Choroid plexus epithelial cell (primary cell): Measurements from ENCODE around the gene SMOC2.
A peak's percentile ranks its signal among the peaks of the same experiment; 100 is the strongest.

Experiments
- DNase-seq: peaks from one replicate; pipeline ENCODE4 v3.0.0-alpha.2; 2010; ENCODE audit warnings: low read depth
- H3K4me3 ChIP-seq: 2 replicates; pipeline ENCODE4 v1.5.1; 2011; ENCODE audit warnings: low read depth, mild to moderate bottlenecking, control low read depth, low read length, moderate library complexity
- CTCF ChIP-seq: conservative IDR thresholded peaks from 2 replicates; pipeline ENCODE4 v1.5.1; 2011; ENCODE audit warnings: low read depth, mild to moderate bottlenecking, control low read depth, inconsistent platforms, low read length, moderate library complexity

SMOC2 gene

DNA sequence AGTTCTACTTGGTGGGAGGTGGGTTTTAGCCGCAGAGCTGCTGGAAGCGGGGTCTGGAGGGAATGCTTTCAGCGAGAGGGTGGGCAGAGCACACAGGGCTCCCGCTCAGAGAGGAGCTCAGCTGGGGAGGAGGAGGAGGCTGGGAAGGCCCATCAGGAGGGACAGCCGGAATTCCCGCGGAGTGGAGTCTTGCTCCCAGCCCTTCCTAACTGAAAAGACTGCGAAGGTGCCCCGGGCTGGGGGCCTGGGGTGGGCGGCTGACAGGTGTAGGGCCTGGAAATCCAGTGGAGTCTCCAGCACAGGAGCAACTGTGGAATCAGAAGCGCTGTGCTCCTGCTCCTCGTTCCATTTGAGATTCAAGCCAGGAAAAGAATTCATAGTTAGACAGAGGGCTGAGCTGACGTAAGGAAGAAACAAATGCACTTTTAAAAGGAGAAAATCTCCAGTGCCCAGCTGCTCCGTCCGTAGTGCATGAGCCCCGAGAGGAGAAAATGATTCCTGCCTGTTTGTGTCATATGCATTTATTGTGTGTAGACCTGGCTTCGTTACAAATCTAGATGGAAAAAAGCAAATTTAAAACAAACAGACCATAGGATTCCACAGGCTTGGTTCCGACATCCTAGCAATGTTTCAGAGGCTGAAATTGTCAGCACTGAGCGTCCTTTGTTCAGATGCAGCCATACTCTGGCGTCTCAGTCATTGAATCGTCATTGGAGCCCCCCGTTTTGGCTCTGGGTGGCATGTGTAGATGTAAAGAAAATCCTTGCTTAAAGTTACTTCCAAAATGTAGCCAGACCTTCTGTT lies 197.7 kb downstream of the SMOC2 start:
- no peak overlapping the region for H3K4me3 ChIP-seq
- TF ChIP-seq CTCF, result no peak
- DNase-seq, result no peak

GRCh38 chr6:168640181-168640580 lies 199.2 kb downstream of the SMOC2 start:
- no peak overlapping the region for H3K4me3 ChIP-seq
- TF ChIP-seq CTCF, result no peak

DNA sequence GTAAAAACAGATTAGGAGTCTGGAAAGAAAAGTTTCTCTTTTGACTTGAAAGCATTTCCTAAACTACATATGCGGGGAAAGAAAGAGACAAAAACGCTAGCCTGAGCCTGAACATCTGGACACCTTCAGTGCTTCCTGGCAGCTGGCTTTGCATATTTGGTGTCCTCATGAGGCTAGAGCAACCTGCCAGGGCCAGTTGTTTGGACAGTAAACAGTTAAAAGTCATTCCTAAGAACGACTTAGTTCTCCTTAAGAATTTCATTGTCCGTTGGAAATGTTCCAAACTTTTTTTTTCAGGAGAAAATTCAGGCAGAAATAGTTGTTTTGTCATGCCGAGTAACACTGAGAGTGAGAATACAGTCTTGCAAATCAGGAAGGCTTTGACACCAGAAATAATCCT lies 199.8 kb downstream of the SMOC2 start:
- H3K4me3 ChIP-seq, result no peak overlapping the region
- no peak for TF ChIP-seq CTCF
- DNase-seq, result peak; percentile 1

More at GRCh38 chr6:168640181-168640580, 199.2 kb downstream of the SMOC2 start:
- DNase-seq, result no peak

DNA sequence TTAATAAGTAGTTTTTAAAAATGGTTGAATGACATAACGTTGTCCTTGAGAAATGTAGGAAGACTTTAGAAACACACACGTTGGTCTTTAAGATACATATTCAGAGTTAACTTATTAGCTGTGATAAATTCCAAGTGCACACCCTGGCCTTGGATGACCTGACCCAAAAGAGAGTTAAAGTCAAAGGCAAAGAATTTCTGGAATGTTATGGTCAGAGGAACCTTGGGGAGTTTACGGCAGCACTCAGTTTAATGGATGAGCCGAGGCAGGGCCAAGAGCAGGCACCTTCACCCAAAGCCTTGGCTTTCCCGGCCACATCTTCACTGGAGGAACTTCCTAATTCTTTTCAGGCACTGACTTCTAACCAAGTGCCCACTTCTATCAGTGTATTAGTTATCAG lies 200.5 kb downstream of the SMOC2 start:
- no peak overlapping the region for H3K4me3 ChIP-seq
- DNase-seq, result no peak
- no peak for TF ChIP-seq CTCF

DNA sequence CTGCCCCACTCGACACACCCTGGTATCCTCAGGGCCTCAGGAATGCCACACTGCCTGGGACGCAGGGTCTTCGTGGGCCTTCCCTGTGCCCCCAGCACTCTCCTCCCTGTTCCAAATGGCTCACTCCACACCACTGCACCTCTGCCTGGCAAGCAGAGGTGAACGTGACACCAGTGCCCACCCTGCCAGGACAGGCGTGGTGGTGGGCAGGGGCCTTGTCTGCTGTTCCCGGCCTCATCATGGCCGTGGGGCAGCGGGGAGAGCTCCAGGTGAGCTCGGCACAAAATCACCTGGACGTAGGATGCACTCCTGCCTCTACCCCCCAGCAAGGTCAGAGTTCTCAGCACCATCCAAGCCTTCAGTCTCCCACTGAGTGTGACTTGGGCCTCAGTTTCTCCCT lies 202.4 kb downstream of the SMOC2 start:
- TF ChIP-seq CTCF, result no peak
- DNase-seq, result no peak
- no peak overlapping the region for H3K4me3 ChIP-seq

- DNase-seq, result no peak
- no peak for TF ChIP-seq CTCF
- H3K4me3 ChIP-seq, result no peak overlapping the region
Observed at GRCh38 chr6:168645326-168645725, 204.3 kb downstream of the SMOC2 start.

- H3K4me3 ChIP-seq, result no peak overlapping the region
- no peak for TF ChIP-seq CTCF
- DNase-seq, result no peak
Observed at GRCh38 chr6:168647271-168647670, 206.3 kb downstream of the SMOC2 start.
